Ovary (tissue), 9 donors: ENCODE results near the gene PRICKLE2. TPM values are rescaled to one million over a fixed set of nuclear protein-coding genes. Genes with fewer than 3 reads are reported as not detected.

ENCODE experiments used
- DNase-seq, 5 donors: peaks; one replicate each; pipeline ENCODE4 v3.0.0-alpha.2; 2019 to 2020
- H3K27ac ChIP-seq, 2 donors: fragments of 200-600 bp; one replicate each; pipeline versions ENCODE4 v1.5.1 to v1.8.0; 2019 to 2022
- H3K27me3 ChIP-seq: fragments of 200-600 bp; one replicate; pipeline ENCODE4 v1.8.0; 2022
- H3K36me3 ChIP-seq: fragments of 200-600 bp; sonication (generic); one replicate; pipeline ENCODE4 v1.5.1; 2019
- H3K4me1 ChIP-seq: one replicate; pipeline ENCODE4 v1.8.1; 2013; ENCODE audit warnings: mild to moderate bottlenecking, moderate library complexity; ENCODE audit not compliant: insufficient read depth
- H3K4me3 ChIP-seq: fragments of 200-600 bp; sonication (generic); one replicate; pipeline ENCODE4 v1.5.1; 2017
- H3K9me3 ChIP-seq, 2 donors: fragments of 200-600 bp in 1 of 2; sonication (generic) in 1 of 2; one replicate each; pipeline versions ENCODE4 v1.5.1 to v1.8.1; 2013 to 2019; ENCODE audit warnings: mild to moderate bottlenecking in 1 of 2, moderate library complexity in 1 of 2
- EP300 ChIP-seq: sonication (generic); formaldehyde crosslinking; IDR thresholded peaks from one replicate; pipeline ENCODE4 v1.6.1; 2017; ENCODE audit warnings: antibody characterized with exemption
- POLR2A ChIP-seq: fragments of 450-650 bp; IDR thresholded peaks from one replicate; pipeline ENCODE4 v1.6.1; 2017; ENCODE audit warnings: antibody characterized with exemption, mild to moderate bottlenecking, moderate library complexity
- WGBS, 3 donors: extraction: QIAGEN DNeasy Blood & Tissue Kit in 1 of 3; methylation state at CpG; one replicate each; pipeline versions ENCODE4 v1.1.5 to v1.1.7; 2013 to 2017; 5-methylcytosine and 5-hydroxymethylcytosine counted together
- intact Hi-C, 4 donors: fragments of 100-400 bp; cut with DNase I; formaldehyde crosslinking; loops; one replicate each; pipeline versions ENCODE4 v1.11.0 to v1.15.1; 2022 to 2023
- polyA plus RNA-seq, 2 donors: library from polyadenylated mRNA; stranded (reverse); fragments of 200-250 nt in 1 of 2; fragments of 350-450 nt in 1 of 2; fragmentation: Illumina TruSeq in 1 of 2; extraction: RNeasy Lipid Tissue Mini Kit (QIAGEN cat#74804) in 1 of 2; gene quantifications; one replicate each; pipeline ENCODE4 v1.2.3, GENCODE V29; 2013 to 2014
- total RNA-seq, 7 donors: library from RNA; depleted of rRNA in 2 of 7; stranded (reverse); fragments of >200 nt in 2 of 7; fragmentation: NEBNext Ultra II Directional in 3 of 7; extraction: Animal tissue kit (Norgen Biotek cat#: 25700) in 3 of 7; gene quantifications; one replicate each; pipeline versions ENCODE4 v1.1.0 to v1.2.4, GENCODE V29; 2016 to 2023
- TF ChIP-seq, protein P1 (sequence below), 3 donors: fragments of 450-650 bp in 2 of 3; fragments of 200-600 bp in 1 of 3; IDR thresholded peaks; one replicate each; pipeline versions ENCODE4 v1.5.1 to v1.8.0; 2016 to 2022; ENCODE audit warnings: antibody characterized with exemption in 3 of 3, mild to moderate bottlenecking in 1 of 3
- donor health status: DM: no; HTN: no; CAD: no; lungs with moderate emphysema.
- donor health status: DM: no; HTN: no; CAD: no.
- donor health status: Bipolar disorder and iron deficiency.
- donor health status: DM: yes; HTN: yes; CAD: no.
- donor health status: DM: no; HTN: no; CAD: no.
- donor health status: DM: yes; HTN: yes; CAD: no.

The PRICKLE2 gene
- total and polyA plus RNA-seq, 9 donors, result 6.3 to 34.8 (median 25.4) TPM

- H3K4me3 ChIP-seq, result no peak overlapping the region
- peaks cover 10% of the 10 kb centered on the region for H3K4me1 ChIP-seq
- TF ChIP-seq, protein P1, sequence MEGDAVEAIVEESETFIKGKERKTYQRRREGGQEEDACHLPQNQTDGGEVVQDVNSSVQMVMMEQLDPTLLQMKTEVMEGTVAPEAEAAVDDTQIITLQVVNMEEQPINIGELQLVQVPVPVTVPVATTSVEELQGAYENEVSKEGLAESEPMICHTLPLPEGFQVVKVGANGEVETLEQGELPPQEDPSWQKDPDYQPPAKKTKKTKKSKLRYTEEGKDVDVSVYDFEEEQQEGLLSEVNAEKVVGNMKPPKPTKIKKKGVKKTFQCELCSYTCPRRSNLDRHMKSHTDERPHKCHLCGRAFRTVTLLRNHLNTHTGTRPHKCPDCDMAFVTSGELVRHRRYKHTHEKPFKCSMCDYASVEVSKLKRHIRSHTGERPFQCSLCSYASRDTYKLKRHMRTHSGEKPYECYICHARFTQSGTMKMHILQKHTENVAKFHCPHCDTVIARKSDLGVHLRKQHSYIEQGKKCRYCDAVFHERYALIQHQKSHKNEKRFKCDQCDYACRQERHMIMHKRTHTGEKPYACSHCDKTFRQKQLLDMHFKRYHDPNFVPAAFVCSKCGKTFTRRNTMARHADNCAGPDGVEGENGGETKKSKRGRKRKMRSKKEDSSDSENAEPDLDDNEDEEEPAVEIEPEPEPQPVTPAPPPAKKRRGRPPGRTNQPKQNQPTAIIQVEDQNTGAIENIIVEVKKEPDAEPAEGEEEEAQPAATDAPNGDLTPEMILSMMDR (IDR thresholded peaks at IDR 0.05), result no peak
- TF ChIP-seq EP300, result no peak
- TF ChIP-seq POLR2A, result no peak
- DNase-seq, result no peak
- intact Hi-C loops, result no loop called here
- no peaks in the 10 kb centered on the region for H3K9me3 ChIP-seq
- WGBS, 3 donors, result 87 to 97% (median 94%) methylated on average over 2 of the region's 2 CpGs
- peaks cover 3% of the 10 kb centered on the region for H3K36me3 ChIP-seq
- H3K27ac ChIP-seq, result no peak overlapping the region
- no peaks in the 10 kb centered on the region for H3K27me3 ChIP-seq
Measured at GRCh38 chr3:64103131-64103530, 122.1 kb downstream of the PRICKLE2 start.

DNA sequence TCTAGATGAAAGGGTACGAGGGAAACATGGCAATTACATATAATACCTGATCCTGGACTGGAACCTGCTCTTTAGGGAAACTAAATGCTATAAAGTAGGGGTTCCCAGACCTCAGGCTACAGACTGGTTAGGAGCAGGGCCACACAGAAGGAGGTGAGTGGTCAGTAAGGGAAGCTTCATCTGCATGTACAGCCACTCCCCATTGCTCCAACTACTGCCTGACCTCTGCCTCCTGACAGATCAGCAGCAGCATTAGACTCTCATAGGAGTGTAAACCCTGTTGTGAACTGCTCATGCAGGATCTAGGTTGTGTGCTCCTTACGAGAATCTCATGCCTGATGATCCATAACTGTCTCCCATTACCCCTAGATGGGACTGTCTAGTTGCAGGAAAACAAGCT, 123.1 kb downstream of the PRICKLE2 start:
- Histone ChIP-seq H3K36me3 (peaks cover 3% of the 10 kb centered on the region), H3K27me3 (no peaks in the 10 kb centered on the region), H3K4me3 (no peak overlapping the region), H3K9me3 (no peaks in the 10 kb centered on the region), H3K4me1 (peaks cover 10% of the 10 kb centered on the region), H3K27ac (no peak overlapping the region)
- intact Hi-C loops, result no loop called here
- WGBS, 3 donors, result 94 to 98% (median 96%) methylated on average over 2 of the region's 2 CpGs
- TF ChIP-seq POLR2A, result no peak
- no peak for TF ChIP-seq EP300
- TF ChIP-seq, protein P1 (IDR thresholded peaks at IDR 0.05), result no peak
- no peak for DNase-seq

DNA sequence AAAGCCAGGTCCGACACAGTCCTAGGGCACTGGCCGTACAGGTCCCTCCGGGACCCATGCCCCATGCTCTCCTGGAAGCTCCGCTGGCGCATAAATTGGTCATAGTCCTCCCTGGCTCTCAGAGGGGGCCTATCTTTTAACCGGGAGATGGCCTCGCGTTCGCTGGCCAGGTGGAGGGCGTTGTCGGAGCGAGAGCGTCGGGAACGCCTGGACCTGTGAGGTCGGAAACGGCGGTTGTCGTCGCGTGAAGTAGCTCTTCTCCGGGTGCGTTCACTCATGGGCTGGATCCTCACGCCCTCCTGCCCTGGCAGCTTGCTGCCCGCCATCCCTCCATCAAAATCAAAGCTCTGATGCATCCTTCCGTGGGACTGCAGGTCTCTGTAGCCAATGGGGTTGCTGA, 126.0 kb downstream of the PRICKLE2 start:
- Histone ChIP-seq H3K4me1 (peaks cover under 1% of the 10 kb centered on the region), H3K36me3 (peaks cover 3% of the 10 kb centered on the region), H3K4me3 (no peak overlapping the region), H3K27ac (no peak overlapping the region), H3K27me3 (no peaks in the 10 kb centered on the region), H3K9me3 (no peaks in the 10 kb centered on the region)
- DNase-seq, result no peak
- WGBS, 3 donors, result 96 to 97% (median 97%) methylated on average over 26 of the region's 26 CpGs
- TF ChIP-seq, protein P1 (IDR thresholded peaks at IDR 0.05), result no peak
- no peak for TF ChIP-seq POLR2A
- no peak for TF ChIP-seq EP300
- intact Hi-C loops, result no loop called here

GRCh38 chr3:64098670-64099069, 126.6 kb downstream of the PRICKLE2 start:
- no peak for DNase-seq
- intact Hi-C loops, result no loop called here
- no peaks in the 10 kb centered on the region for H3K9me3 ChIP-seq
- H3K27me3 ChIP-seq, result no peaks in the 10 kb centered on the region
- no peak overlapping the region for H3K4me3 ChIP-seq
- 85 to 88% (median 86%) methylated on average over 3 of the region's 3 CpGs for WGBS, 3 donors
- H3K4me1 ChIP-seq, result no peaks in the 10 kb centered on the region
- TF ChIP-seq, protein P1 (IDR thresholded peaks at IDR 0.05), result no peak
- TF ChIP-seq POLR2A, result no peak
- no peak for TF ChIP-seq EP300
- peaks cover 3% of the 10 kb centered on the region for H3K36me3 ChIP-seq
- no peak overlapping the region for H3K27ac ChIP-seq

DNA sequence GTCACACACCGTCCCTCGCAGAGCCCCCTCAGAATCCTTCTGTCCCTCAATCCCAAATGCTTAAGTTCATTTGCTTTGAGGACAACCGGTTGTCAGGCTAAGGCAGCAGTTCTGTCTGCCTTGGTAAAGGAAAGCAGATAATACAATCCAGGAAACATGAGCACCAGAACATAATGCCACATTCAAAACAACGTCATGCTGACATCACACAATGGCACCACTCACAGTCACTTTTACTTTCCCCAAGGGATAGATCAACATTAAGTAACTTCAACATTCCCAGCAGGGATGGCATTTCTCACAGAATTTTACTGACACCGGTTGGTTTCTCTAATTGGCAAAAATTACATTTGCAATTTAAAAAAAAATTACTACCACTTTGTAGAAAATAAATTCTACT, 127.3 kb downstream of the PRICKLE2 start:
- Histone ChIP-seq H3K36me3 (peaks cover 3% of the 10 kb centered on the region), H3K4me1 (no peaks in the 10 kb centered on the region), H3K27me3 (no peaks in the 10 kb centered on the region), H3K9me3 (no peaks in the 10 kb centered on the region), H3K27ac (no peak overlapping the region), H3K4me3 (no peak overlapping the region)
- TF ChIP-seq, protein P1 (IDR thresholded peaks at IDR 0.05), result no peak
- TF ChIP-seq POLR2A (no peak), EP300 (no peak)
- 88 to 92% (median 88%) methylated on average over 5 of the region's 5 CpGs for WGBS, 3 donors
- intact Hi-C loops, result no loop called here
- no peak for DNase-seq
